ENCODE data around the gene ADGRB3.
"Not testable (repeated sequence)": the region's sequence is repeated elsewhere in the genome, so short reads cannot be mapped to it uniquely, and the experiment has no call there.

Gene ADGRB3

GRCh38 chr6:68834551-68834950, 199.5 kb downstream of the ADGRB3 start:
- Mint-ChIP-seq H3K4me3 (no peak overlapping the region), H3K27me3 (no peaks in the 10 kb centered on the region), H3K9me3 (no peaks in the 10 kb centered on the region), H3K27ac (no peak overlapping the region), H3K4me1 (no peaks in the 10 kb centered on the region), H3K36me3 (ENCODE audit: low read depth) (no peaks in the 10 kb centered on the region)
- DNase-seq (no peak), ATAC-seq (no peak)

GRCh38 chr6:68838571-68838970, 203.5 kb downstream of the ADGRB3 start:
- ATAC-seq: no peak

GRCh38 chr6:68852791-68853190, 217.7 kb downstream of the ADGRB3 start:
- Mint-ChIP-seq H3K27ac (no peak overlapping the region), H3K9me3 (peaks cover 8% of the 10 kb centered on the region), H3K27me3 (no peaks in the 10 kb centered on the region), H3K4me3 (no peak overlapping the region), H3K36me3 (ENCODE audit: low read depth) (no peaks in the 10 kb centered on the region), H3K4me1 (no peaks in the 10 kb centered on the region)
- ATAC-seq (no peak), DNase-seq (no peak)

More at GRCh38 chr6:68838571-68838970, 203.5 kb downstream of the ADGRB3 start:
- Mint-ChIP-seq H3K4me3 (no peak overlapping the region), H3K27me3 (no peaks in the 10 kb centered on the region), H3K9me3 (peaks cover 3% of the 10 kb centered on the region), H3K4me1 (no peaks in the 10 kb centered on the region), H3K36me3 (ENCODE audit: low read depth) (no peaks in the 10 kb centered on the region), H3K27ac (no peak overlapping the region)
- no peak for DNase-seq

- no peak overlapping the region for H3K4me3 Mint-ChIP-seq
- no peaks in the 10 kb centered on the region for H3K27me3 Mint-ChIP-seq
- DNase-seq (no peak), ATAC-seq (no peak)
- no peaks in the 10 kb centered on the region for H3K36me3 Mint-ChIP-seq (ENCODE audit: low read depth)
- peaks cover 28% of the 10 kb centered on the region for H3K9me3 Mint-ChIP-seq
- H3K4me1 Mint-ChIP-seq: no peaks in the 10 kb centered on the region
- H3K27ac Mint-ChIP-seq: no peak overlapping the region
These were observed 224.2 kb downstream of the ADGRB3 start for GRCh38 chr6:68859233-68859632.

GRCh38 chr6:68868646-68869045, 233.6 kb downstream of the ADGRB3 start:
- DNase-seq (no peak), ATAC-seq (no peak)
- H3K4me1 Mint-ChIP-seq: no peaks in the 10 kb centered on the region
- peaks cover 9% of the 10 kb centered on the region for H3K9me3 Mint-ChIP-seq
- no peak overlapping the region for H3K4me3 Mint-ChIP-seq
- no peaks in the 10 kb centered on the region for H3K36me3 Mint-ChIP-seq (ENCODE audit: low read depth)
- no peaks in the 10 kb centered on the region for H3K27me3 Mint-ChIP-seq
- no peak overlapping the region for H3K27ac Mint-ChIP-seq

- Mint-ChIP-seq H3K36me3 (ENCODE audit: low read depth) (no peaks in the 10 kb centered on the region), H3K4me3 (no peak overlapping the region), H3K9me3 (no peaks in the 10 kb centered on the region), H3K4me1 (no peaks in the 10 kb centered on the region), H3K27me3 (no peaks in the 10 kb centered on the region), H3K27ac (no peak overlapping the region)
- ATAC-seq (no peak), DNase-seq (no peak)
These were observed 238.2 kb downstream of the ADGRB3 start for GRCh38 chr6:68873236-68873635.

GRCh38 chr6:68874747-68875146, 239.7 kb downstream of the ADGRB3 start:
- Mint-ChIP-seq H3K27me3 (no peaks in the 10 kb centered on the region), H3K4me1 (no peaks in the 10 kb centered on the region), H3K27ac (no peak overlapping the region), H3K9me3 (no peaks in the 10 kb centered on the region), H3K4me3 (no peak overlapping the region), H3K36me3 (ENCODE audit: low read depth) (no peaks in the 10 kb centered on the region)
- no peak for DNase-seq
- ATAC-seq: no peak

GRCh38 chr6:68875403-68875802, 240.3 kb downstream of the ADGRB3 start:
- H3K9me3 Mint-ChIP-seq: no peaks in the 10 kb centered on the region
- H3K27ac Mint-ChIP-seq: no peak overlapping the region
- no peaks in the 10 kb centered on the region for H3K4me1 Mint-ChIP-seq
- H3K36me3 Mint-ChIP-seq (ENCODE audit: low read depth): no peaks in the 10 kb centered on the region
- H3K27me3 Mint-ChIP-seq: no peaks in the 10 kb centered on the region
- ATAC-seq (no peak), DNase-seq (no peak)
- no peak overlapping the region for H3K4me3 Mint-ChIP-seq

- Mint-ChIP-seq H3K27me3 (no peaks in the 10 kb centered on the region), H3K9me3 (no peaks in the 10 kb centered on the region), H3K4me3 (no peak overlapping the region), H3K27ac (no peak overlapping the region), H3K4me1 (no peaks in the 10 kb centered on the region), H3K36me3 (ENCODE audit: low read depth) (no peaks in the 10 kb centered on the region)
- DNase-seq (no peak), ATAC-seq (no peak)
These were observed 241.9 kb downstream of the ADGRB3 start for GRCh38 chr6:68876792-68877493.

GRCh38 chr6:68880050-68880813, 245.2 kb downstream of the ADGRB3 start:
- no peaks in the 10 kb centered on the region for H3K36me3 Mint-ChIP-seq (ENCODE audit: low read depth)
- ATAC-seq: no peak
- H3K4me3 Mint-ChIP-seq: no peak overlapping the region
- H3K9me3 Mint-ChIP-seq: peaks cover 3% of the 10 kb centered on the region
- H3K4me1 Mint-ChIP-seq: no peaks in the 10 kb centered on the region
- DNase-seq: no peak
- H3K27ac Mint-ChIP-seq: no peak overlapping the region
- H3K27me3 Mint-ChIP-seq: no peaks in the 10 kb centered on the region

- not testable (repeated sequence) for DNase-seq; H3K4me3 Mint-ChIP-seq; H3K36me3 Mint-ChIP-seq (ENCODE audit: low read depth); H3K4me1 Mint-ChIP-seq; H3K9me3 Mint-ChIP-seq; H3K27ac Mint-ChIP-seq; ATAC-seq; H3K27me3 Mint-ChIP-seq
These were observed 248.2 kb downstream of the ADGRB3 start for GRCh38 chr6:68883325-68883724.

- Mint-ChIP-seq H3K4me1 (no peaks in the 10 kb centered on the region), H3K27me3 (no peaks in the 10 kb centered on the region), H3K9me3 (peaks cover 2% of the 10 kb centered on the region), H3K36me3 (ENCODE audit: low read depth) (no peaks in the 10 kb centered on the region), H3K4me3 (no peak overlapping the region), H3K27ac (no peak overlapping the region)
- ATAC-seq: no peak
- DNase-seq: no peak
These were observed 256.3 kb downstream of the ADGRB3 start for GRCh38 chr6:68891419-68891818.

- ATAC-seq (no peak), DNase-seq (no peak)
- H3K27ac Mint-ChIP-seq: no peak overlapping the region
- H3K4me3 Mint-ChIP-seq: no peak overlapping the region
- no peaks in the 10 kb centered on the region for H3K36me3 Mint-ChIP-seq (ENCODE audit: low read depth)
- H3K9me3 Mint-ChIP-seq: peaks cover 8% of the 10 kb centered on the region
- H3K4me1 Mint-ChIP-seq: no peaks in the 10 kb centered on the region
- H3K27me3 Mint-ChIP-seq: no peaks in the 10 kb centered on the region
These were observed 257.4 kb downstream of the ADGRB3 start for GRCh38 chr6:68892452-68892851.

- H3K4me1 Mint-ChIP-seq: no peaks in the 10 kb centered on the region
- no peak for DNase-seq
- no peaks in the 10 kb centered on the region for H3K27me3 Mint-ChIP-seq
- no peak for ATAC-seq
- H3K36me3 Mint-ChIP-seq (ENCODE audit: low read depth): no peaks in the 10 kb centered on the region
- H3K4me3 Mint-ChIP-seq: no peak overlapping the region
- H3K27ac Mint-ChIP-seq: no peak overlapping the region
- H3K9me3 Mint-ChIP-seq: peaks cover 12% of the 10 kb centered on the region
These were observed 260.8 kb downstream of the ADGRB3 start for GRCh38 chr6:68895929-68896328.

GRCh38 chr6:68901044-68901443, 266.0 kb downstream of the ADGRB3 start:
- ATAC-seq (no peak), DNase-seq (no peak)
- Mint-ChIP-seq H3K4me1 (no peaks in the 10 kb centered on the region), H3K36me3 (ENCODE audit: low read depth) (no peaks in the 10 kb centered on the region), H3K27ac (no peak overlapping the region), H3K9me3 (peaks cover 12% of the 10 kb centered on the region), H3K27me3 (no peaks in the 10 kb centered on the region), H3K4me3 (no peak overlapping the region)

Measured in activated naive CD8-positive, alpha-beta T cell treated with anti-CD3 and anti-CD28 coated beads, Interleukin-2, amount 50 U/mL, for 24 hours (primary cell).